ENCODE measurements around the gene PCCB. TPM values are rescaled to one million over a fixed set of nuclear protein-coding genes. Genes with fewer than 3 reads are reported as not detected.

The PCCB gene
- total RNA-seq, 1 experiment from 2014 or later = 63.4 TPM

DNA sequence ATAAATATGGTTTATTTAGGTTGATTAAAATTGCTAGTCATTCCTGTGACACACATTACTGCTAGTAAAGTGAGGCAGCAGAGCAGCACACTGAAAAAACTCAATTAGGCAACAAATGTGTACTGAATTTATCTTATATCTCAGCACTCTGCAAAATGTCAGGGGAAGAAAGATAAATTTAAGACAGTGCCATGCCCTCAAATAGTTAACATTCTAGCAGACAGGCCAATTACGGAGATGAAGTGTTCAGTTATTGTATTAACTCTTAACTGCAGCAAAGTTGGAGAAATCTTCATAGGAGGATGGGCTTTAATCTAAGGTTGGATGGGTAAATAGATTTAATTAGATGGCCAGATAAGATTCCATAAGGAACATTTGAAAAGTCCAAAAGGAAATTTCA, 127.9 kb downstream of the PCCB start:
- TF ChIP-seq SIN3A (IDR thresholded peaks at IDR 0.05; ENCODE audit: borderline replicate concordance, insufficient read depth, low read depth, low read length) = no peak
- no peak for TF ChIP-seq TCF7L2 (IDR thresholded peaks at IDR 0.05; ENCODE audit: low read depth, low read length)
- TF ChIP-seq, protein P1, sequence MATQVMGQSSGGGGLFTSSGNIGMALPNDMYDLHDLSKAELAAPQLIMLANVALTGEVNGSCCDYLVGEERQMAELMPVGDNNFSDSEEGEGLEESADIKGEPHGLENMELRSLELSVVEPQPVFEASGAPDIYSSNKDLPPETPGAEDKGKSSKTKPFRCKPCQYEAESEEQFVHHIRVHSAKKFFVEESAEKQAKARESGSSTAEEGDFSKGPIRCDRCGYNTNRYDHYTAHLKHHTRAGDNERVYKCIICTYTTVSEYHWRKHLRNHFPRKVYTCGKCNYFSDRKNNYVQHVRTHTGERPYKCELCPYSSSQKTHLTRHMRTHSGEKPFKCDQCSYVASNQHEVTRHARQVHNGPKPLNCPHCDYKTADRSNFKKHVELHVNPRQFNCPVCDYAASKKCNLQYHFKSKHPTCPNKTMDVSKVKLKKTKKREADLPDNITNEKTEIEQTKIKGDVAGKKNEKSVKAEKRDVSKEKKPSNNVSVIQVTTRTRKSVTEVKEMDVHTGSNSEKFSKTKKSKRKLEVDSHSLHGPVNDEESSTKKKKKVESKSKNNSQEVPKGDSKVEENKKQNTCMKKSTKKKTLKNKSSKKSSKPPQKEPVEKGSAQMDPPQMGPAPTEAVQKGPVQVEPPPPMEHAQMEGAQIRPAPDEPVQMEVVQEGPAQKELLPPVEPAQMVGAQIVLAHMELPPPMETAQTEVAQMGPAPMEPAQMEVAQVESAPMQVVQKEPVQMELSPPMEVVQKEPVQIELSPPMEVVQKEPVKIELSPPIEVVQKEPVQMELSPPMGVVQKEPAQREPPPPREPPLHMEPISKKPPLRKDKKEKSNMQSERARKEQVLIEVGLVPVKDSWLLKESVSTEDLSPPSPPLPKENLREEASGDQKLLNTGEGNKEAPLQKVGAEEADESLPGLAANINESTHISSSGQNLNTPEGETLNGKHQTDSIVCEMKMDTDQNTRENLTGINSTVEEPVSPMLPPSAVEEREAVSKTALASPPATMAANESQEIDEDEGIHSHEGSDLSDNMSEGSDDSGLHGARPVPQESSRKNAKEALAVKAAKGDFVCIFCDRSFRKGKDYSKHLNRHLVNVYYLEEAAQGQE (IDR thresholded peaks at IDR 0.05; ENCODE audit: insufficient read depth in 1 of 2, low read depth in 2 of 2, low read length in 1 of 2) = no peak
- TF ChIP-seq, protein P2, sequence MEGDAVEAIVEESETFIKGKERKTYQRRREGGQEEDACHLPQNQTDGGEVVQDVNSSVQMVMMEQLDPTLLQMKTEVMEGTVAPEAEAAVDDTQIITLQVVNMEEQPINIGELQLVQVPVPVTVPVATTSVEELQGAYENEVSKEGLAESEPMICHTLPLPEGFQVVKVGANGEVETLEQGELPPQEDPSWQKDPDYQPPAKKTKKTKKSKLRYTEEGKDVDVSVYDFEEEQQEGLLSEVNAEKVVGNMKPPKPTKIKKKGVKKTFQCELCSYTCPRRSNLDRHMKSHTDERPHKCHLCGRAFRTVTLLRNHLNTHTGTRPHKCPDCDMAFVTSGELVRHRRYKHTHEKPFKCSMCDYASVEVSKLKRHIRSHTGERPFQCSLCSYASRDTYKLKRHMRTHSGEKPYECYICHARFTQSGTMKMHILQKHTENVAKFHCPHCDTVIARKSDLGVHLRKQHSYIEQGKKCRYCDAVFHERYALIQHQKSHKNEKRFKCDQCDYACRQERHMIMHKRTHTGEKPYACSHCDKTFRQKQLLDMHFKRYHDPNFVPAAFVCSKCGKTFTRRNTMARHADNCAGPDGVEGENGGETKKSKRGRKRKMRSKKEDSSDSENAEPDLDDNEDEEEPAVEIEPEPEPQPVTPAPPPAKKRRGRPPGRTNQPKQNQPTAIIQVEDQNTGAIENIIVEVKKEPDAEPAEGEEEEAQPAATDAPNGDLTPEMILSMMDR (IDR thresholded peaks at IDR 0.05) = no peak
- no peak for TF ChIP-seq POLR2AphosphoS5 (IDR thresholded peaks at IDR 0.05; ENCODE audit: low read depth, low read length)
- no TSS peak for BruUV-seq (replicated peaks)
- Histone ChIP-seq H3K36me3 (ENCODE audit: control insufficient read depth, insufficient read depth, low read length) (no peaks in the 10 kb centered on the region), H3K27me3 (ENCODE audit: control insufficient read depth, insufficient read depth, low read length) (no peaks in the 10 kb centered on the region), H3K4me1 (ENCODE audit: control insufficient read depth, insufficient read depth, low read length) (no peaks in the 10 kb centered on the region), H3K4me3 (ENCODE audit: low read depth in 2 of 2, low read length in 2 of 2) (no peak overlapping the region), H3K9me3 (ENCODE audit: control insufficient read depth, insufficient read depth, low read depth, low read length) (no peaks in the 10 kb centered on the region), H3K27ac (ENCODE audit: low read length) (no peak overlapping the region)
- ChIA-PET CTCF (no interaction called here), POLR2A (no interaction called here)
- DNase-seq (ENCODE audit: low read depth, low spot score) (no peak), ATAC-seq (no peak)
- in situ Hi-C loops (cut with HindIII; ENCODE audit: low pct_unique_long_range_greater_than_20kb, low sequenced_read_pairs) (no loop called here), intact Hi-C loops (cut with micrococcal nuclease; ENCODE audit: unreplicated experiment) (no loop called here)

Other genes with a start within 250 kb of the PCCB start
- gene MSL2, start 54.0 kb upstream of the PCCB start, total RNA-seq (2021; ENCODE audit: unreplicated experiment) = 35.6 TPM